ENCODE measurements around the gene CLCN3.
"Not testable (repeated sequence)": the region's sequence is repeated elsewhere in the genome, so short reads cannot be mapped to it uniquely, and the experiment has no call there.

DNA sequence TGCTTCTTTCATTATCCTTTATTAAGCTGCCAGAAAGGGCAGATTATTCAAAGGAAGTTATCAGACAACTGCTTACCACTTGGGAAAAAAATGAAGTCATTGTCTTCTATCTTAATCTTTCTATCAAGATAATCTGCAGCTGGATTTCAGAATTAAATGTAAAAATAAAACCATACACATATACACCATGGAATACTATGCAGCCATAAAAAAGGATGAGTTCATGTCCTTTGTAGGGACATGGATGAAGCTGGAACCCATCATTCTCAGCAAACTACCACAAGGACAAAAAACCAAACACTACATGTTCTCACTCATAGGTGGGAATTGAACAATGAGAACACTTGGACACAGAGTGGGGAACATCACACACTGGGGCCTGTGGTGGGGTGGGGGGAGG is 118.2 kb downstream of the CLCN3 start:
- TF ChIP-seq, protein P1, sequence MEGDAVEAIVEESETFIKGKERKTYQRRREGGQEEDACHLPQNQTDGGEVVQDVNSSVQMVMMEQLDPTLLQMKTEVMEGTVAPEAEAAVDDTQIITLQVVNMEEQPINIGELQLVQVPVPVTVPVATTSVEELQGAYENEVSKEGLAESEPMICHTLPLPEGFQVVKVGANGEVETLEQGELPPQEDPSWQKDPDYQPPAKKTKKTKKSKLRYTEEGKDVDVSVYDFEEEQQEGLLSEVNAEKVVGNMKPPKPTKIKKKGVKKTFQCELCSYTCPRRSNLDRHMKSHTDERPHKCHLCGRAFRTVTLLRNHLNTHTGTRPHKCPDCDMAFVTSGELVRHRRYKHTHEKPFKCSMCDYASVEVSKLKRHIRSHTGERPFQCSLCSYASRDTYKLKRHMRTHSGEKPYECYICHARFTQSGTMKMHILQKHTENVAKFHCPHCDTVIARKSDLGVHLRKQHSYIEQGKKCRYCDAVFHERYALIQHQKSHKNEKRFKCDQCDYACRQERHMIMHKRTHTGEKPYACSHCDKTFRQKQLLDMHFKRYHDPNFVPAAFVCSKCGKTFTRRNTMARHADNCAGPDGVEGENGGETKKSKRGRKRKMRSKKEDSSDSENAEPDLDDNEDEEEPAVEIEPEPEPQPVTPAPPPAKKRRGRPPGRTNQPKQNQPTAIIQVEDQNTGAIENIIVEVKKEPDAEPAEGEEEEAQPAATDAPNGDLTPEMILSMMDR (IDR thresholded peaks at IDR 0.05) = not testable (repeated sequence)
- TF ChIP-seq POLR2A, EP300 (IDR thresholded peaks at IDR 0.05): not testable (repeated sequence)
